Measurements from ENCODE around the gene CDK6.

DNA sequence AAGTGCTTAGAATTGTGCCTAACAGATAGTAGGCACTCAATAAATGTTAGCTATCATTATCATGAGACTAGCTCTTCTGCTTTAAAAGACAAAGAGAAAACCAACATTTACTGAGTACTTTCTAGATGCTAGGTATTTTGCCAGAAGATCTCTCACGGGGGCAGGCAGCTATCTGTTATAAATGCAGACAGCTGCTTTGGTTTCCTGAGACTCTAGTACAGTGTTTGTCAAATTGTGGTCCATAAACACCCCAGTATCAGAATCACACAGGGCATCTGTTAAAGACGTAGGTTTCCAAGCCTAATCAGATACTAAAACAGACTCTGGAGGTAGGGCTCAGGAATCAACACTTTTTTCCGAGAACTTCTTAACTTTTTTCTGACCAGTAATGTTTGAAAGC, 260.1 kb downstream of the CDK6 start:
- TF ChIP-seq, protein P1, sequence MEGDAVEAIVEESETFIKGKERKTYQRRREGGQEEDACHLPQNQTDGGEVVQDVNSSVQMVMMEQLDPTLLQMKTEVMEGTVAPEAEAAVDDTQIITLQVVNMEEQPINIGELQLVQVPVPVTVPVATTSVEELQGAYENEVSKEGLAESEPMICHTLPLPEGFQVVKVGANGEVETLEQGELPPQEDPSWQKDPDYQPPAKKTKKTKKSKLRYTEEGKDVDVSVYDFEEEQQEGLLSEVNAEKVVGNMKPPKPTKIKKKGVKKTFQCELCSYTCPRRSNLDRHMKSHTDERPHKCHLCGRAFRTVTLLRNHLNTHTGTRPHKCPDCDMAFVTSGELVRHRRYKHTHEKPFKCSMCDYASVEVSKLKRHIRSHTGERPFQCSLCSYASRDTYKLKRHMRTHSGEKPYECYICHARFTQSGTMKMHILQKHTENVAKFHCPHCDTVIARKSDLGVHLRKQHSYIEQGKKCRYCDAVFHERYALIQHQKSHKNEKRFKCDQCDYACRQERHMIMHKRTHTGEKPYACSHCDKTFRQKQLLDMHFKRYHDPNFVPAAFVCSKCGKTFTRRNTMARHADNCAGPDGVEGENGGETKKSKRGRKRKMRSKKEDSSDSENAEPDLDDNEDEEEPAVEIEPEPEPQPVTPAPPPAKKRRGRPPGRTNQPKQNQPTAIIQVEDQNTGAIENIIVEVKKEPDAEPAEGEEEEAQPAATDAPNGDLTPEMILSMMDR (IDR thresholded peaks at IDR 0.05), result no peak
- TF ChIP-seq POLR2A (IDR thresholded peaks at IDR 0.05), result no peak

All from lower leg skin (tissue), 3 donors.